ENCODE data around the gene WDR12. TPM values are rescaled to one million over a fixed set of nuclear protein-coding genes. Genes with fewer than 3 reads are reported as not detected.
"Not testable (repeated sequence)": the region's sequence is repeated elsewhere in the genome, so short reads cannot be mapped to it uniquely, and the experiment has no call there.

Gene WDR12
- 10 to 100 TPM in 1 of 4 donors, 1 to 10 TPM in 3; 7.2 to 12.1 (median 7.7) TPM for total RNA-seq

GRCh38 chr2:202911512-202912341, at the start of gene WDR12, which contains the start of gene CARF:
Gene WDR12, minus strand, starts transcription at chr2:202911673. Its CDS starts 197 bp downstream, at chr2:202911476.
Gene CARF, plus strand, starts transcription at chr2:202912275. Its CDS starts 29,628 bp downstream, at chr2:202941903.
- H3K27ac ChIP-seq = peak within 1 kb of the TSS; percentile 54 to 94 (median 89)
- WGBS, 2 donors = 0 to 1% methylated on average over 38 to 39 of the region's 39 CpGs
- no peaks in the 10 kb centered on the region for H3K27me3 ChIP-seq
- DNase-seq = peak; percentile 95
- peak within 1 kb of the TSS; percentile 7 to 58 (median 40) for H3K4me3 ChIP-seq (replicated peaks in 1 of 3)
- H3K4me1 ChIP-seq = peaks cover 6 to 10% of the 10 kb centered on the region in 2 donors
- TF ChIP-seq POLR2A (IDR thresholded peaks at IDR 0.05) (peak in 1 of 2 donors; percentile 65), CTCF (IDR thresholded peaks at IDR 0.05) (peak in 1 of 6 experiments; percentile 9)
- H3K9me3 ChIP-seq = no peaks in the 10 kb centered on the region
- H3K36me3 ChIP-seq = no peaks in the 10 kb centered on the region
- intact Hi-C loops (cut with DNase I) = no loop called here

GRCh38 chr2:202960524-202960923, 49.1 kb upstream of the WDR12 start:
- Histone ChIP-seq H3K27me3 (no peaks in the 10 kb centered on the region), H3K36me3 (no peaks in the 10 kb centered on the region), H3K4me1 (no peaks in the 10 kb centered on the region), H3K27ac (no peak overlapping the region), H3K9me3 (no peaks in the 10 kb centered on the region), H3K4me3 (replicated peaks in 1 of 3) (no peak overlapping the region)
- intact Hi-C loops (cut with DNase I) = no loop called here
- 97 to 98% methylated on average over 6 of the region's 6 CpGs for WGBS, 2 donors
- DNase-seq = no peak
- TF ChIP-seq POLR2A (IDR thresholded peaks at IDR 0.05) (no peak), CTCF (IDR thresholded peaks at IDR 0.05) (no peak)

GRCh38 chr2:202950592-202950991, 39.1 kb upstream of the WDR12 start:
- H3K4me3 ChIP-seq (replicated peaks in 1 of 3) = no peak overlapping the region
- no peaks in the 10 kb centered on the region for H3K27me3 ChIP-seq
- intact Hi-C loops (cut with DNase I) = no loop called here
- H3K36me3 ChIP-seq = peaks cover 6 to 9% of the 10 kb centered on the region in 2 donors
- no peak for DNase-seq
- no peak for TF ChIP-seq CTCF (IDR thresholded peaks at IDR 0.05)
- no peak for TF ChIP-seq POLR2A (IDR thresholded peaks at IDR 0.05)
- WGBS, 2 donors = 64 to 76% methylated on average over 2 of the region's 2 CpGs
- H3K27ac ChIP-seq = no peak overlapping the region
- no peaks in the 10 kb centered on the region for H3K4me1 ChIP-seq
- H3K9me3 ChIP-seq = no peaks in the 10 kb centered on the region

GRCh38 chr2:202949333-202949732, 37.9 kb upstream of the WDR12 start:
- intact Hi-C loops (cut with DNase I); H3K9me3 ChIP-seq; DNase-seq; H3K4me1 ChIP-seq; H3K4me3 ChIP-seq (replicated peaks in 1 of 3); H3K27ac ChIP-seq; H3K27me3 ChIP-seq: not testable (repeated sequence)
- H3K36me3 ChIP-seq = peaks cover 6 to 18% of the 10 kb centered on the region in 2 donors
- 96 to 98% methylated on average over 3 of the region's 3 CpGs for WGBS, 2 donors

GRCh38 chr2:202945497-202945896, 34.0 kb upstream of the WDR12 start:
- H3K36me3 ChIP-seq = peaks cover 4 to 12% of the 10 kb centered on the region in 2 donors
- no peak for DNase-seq
- no peak overlapping the region for H3K4me3 ChIP-seq (replicated peaks in 1 of 3)
- H3K9me3 ChIP-seq = no peaks in the 10 kb centered on the region
- no peaks in the 10 kb centered on the region for H3K4me1 ChIP-seq
- intact Hi-C loops (cut with DNase I) = no loop called here
- no peak overlapping the region for H3K27ac ChIP-seq
- 97 to 99% methylated on average over 2 of the region's 2 CpGs for WGBS, 2 donors
- H3K27me3 ChIP-seq = no peaks in the 10 kb centered on the region
- TF ChIP-seq CTCF (IDR thresholded peaks at IDR 0.05) (no peak), POLR2A (IDR thresholded peaks at IDR 0.05) (no peak)
